Stimulated activated CD4-positive, alpha-beta T cell treated with anti-CD3 and anti-CD28 coated beads, Interleukin-1b, Interleukin-23, amount 100 ng/mL, for 1 hour (primary cell): ENCODE data around the gene SF3B1.
A peak's percentile ranks its signal among the peaks of the same experiment; 100 is the strongest.
"Not testable (repeated sequence)": the region's sequence is repeated elsewhere in the genome, so short reads cannot be mapped to it uniquely, and the experiment has no call there.

Source experiments
- DNase-seq, 2 donors: peaks; one replicate each; pipeline ENCODE4 v3.0.0-alpha.2; 2020; ENCODE audit warnings: low read depth in 2 of 2

SF3B1 gene

GRCh38 chr2:197434541-197435513 lies at the start of gene SF3B1:
Gene SF3B1 (minus strand): TSS chr2:197435028. CDS start chr2:197434999, 29 bp downstream.
- peak; percentile 95 to 97 for DNase-seq

- DNase-seq: not testable (repeated sequence)
Observed at GRCh38 chr2:197484248-197484647, 49.4 kb upstream of the SF3B1 start.

- DNase-seq: no peak
Observed at GRCh38 chr2:197480165-197481036, 45.6 kb upstream of the SF3B1 start.

- no peak for DNase-seq
Observed at GRCh38 chr2:197477797-197478196, 43.0 kb upstream of the SF3B1 start.

GRCh38 chr2:197472166-197472565 lies 37.3 kb upstream of the SF3B1 start:
- DNase-seq: no peak

GRCh38 chr2:197464175-197464574 lies 29.3 kb upstream of the SF3B1 start:
- DNase-seq: no peak

- no peak for DNase-seq
Observed at GRCh38 chr2:197461057-197461456, 26.2 kb upstream of the SF3B1 start.

- no peak for DNase-seq
Observed at GRCh38 chr2:197460649-197461048, 25.8 kb upstream of the SF3B1 start.

- no peak for DNase-seq
Observed at GRCh38 chr2:197455428-197455827, 20.6 kb upstream of the SF3B1 start.

- no peak for DNase-seq
Observed at GRCh38 chr2:197454923-197455322, 20.1 kb upstream of the SF3B1 start.

- no peak for DNase-seq
Observed at GRCh38 chr2:197453914-197454398, 19.1 kb upstream of the SF3B1 start.

- peak; percentile 88 to 93 for DNase-seq
Observed at GRCh38 chr2:197453123-197453913, 18.5 kb upstream of the SF3B1 start, which contains the start of gene COQ10B. Gene COQ10B (plus strand): TSS chr2:197453552. CDS start chr2:197453561, 9 bp downstream.

GRCh38 chr2:197452754-197453122 lies 17.9 kb upstream of the SF3B1 start:
- no peak for DNase-seq

GRCh38 chr2:197450935-197451358 lies 16.1 kb upstream of the SF3B1 start:
- not testable (repeated sequence) for DNase-seq

GRCh38 chr2:197450465-197450864 lies 15.6 kb upstream of the SF3B1 start:
- DNase-seq: no peak

- DNase-seq: no peak
Observed at GRCh38 chr2:197446844-197447243, 12.0 kb upstream of the SF3B1 start.

- DNase-seq: no peak
Observed at GRCh38 chr2:197445746-197446145, 10.9 kb upstream of the SF3B1 start.

- DNase-seq: no peak
Observed at GRCh38 chr2:197442857-197443256, 8.0 kb upstream of the SF3B1 start.

- DNase-seq: no peak
Observed at GRCh38 chr2:197437380-197437779, 2.6 kb upstream of the SF3B1 start.

- no peak for DNase-seq
Observed at GRCh38 chr2:197435598-197436420, 981 bp upstream of the SF3B1 start.
